Ovary (tissue), 3 donors: ENCODE measurements around the gene MOGAT2.

Experiments used
- CTCF ChIP-seq, 3 donors: fragments of 450-650 bp in 2 of 3; fragments of 200-600 bp in 1 of 3; IDR thresholded peaks; one replicate each; pipeline versions ENCODE4 v1.5.1 to v1.8.0; 2016 to 2022; ENCODE audit warnings: antibody characterized with exemption in 3 of 3, mild to moderate bottlenecking in 1 of 3
- POLR2A ChIP-seq: fragments of 450-650 bp; IDR thresholded peaks from one replicate; pipeline ENCODE4 v1.6.1; 2017; ENCODE audit warnings: antibody characterized with exemption, mild to moderate bottlenecking, moderate library complexity
- donor health status: DM: no; HTN: no; CAD: no.

- TF ChIP-seq CTCF (IDR thresholded peaks at IDR 0.05) = no peak
- TF ChIP-seq POLR2A = no peak
Measured at GRCh38 chr11:75697906-75698581, 19.6 kb upstream of the MOGAT2 start.
